ENCODE results near the gene ADCK1.
"Not testable (repeated sequence)": the region's sequence is repeated elsewhere in the genome, so short reads cannot be mapped to it uniquely, and the experiment has no call there.

The ADCK1 gene

GRCh38 chr14:77923131-77923936 is 123.4 kb downstream of the ADCK1 start:
- 82 to 85% methylated on average over 11 of the region's 11 CpGs for WGBS, 2 experiments
- Histone ChIP-seq H3K36me3 (ENCODE audit: control insufficient read depth, insufficient read depth, low read length) (no peaks in the 10 kb centered on the region), H3K9me3 (ENCODE audit: control insufficient read depth, low read length) (no peaks in the 10 kb centered on the region), H3K4me3 (ENCODE audit: insufficient read depth, low read depth, low read length) (no peak overlapping the region), H3K4me1 (ENCODE audit: control insufficient read depth, insufficient read depth, low read length) (no peaks in the 10 kb centered on the region), H3K27me3 (ENCODE audit: control insufficient read depth, insufficient read depth, low read length, poor library complexity, severe bottlenecking) (no peaks in the 10 kb centered on the region), H3K27ac (ENCODE audit: insufficient read depth, low read depth, low read length, poor library complexity, severe bottlenecking) (no peak overlapping the region)

DNA sequence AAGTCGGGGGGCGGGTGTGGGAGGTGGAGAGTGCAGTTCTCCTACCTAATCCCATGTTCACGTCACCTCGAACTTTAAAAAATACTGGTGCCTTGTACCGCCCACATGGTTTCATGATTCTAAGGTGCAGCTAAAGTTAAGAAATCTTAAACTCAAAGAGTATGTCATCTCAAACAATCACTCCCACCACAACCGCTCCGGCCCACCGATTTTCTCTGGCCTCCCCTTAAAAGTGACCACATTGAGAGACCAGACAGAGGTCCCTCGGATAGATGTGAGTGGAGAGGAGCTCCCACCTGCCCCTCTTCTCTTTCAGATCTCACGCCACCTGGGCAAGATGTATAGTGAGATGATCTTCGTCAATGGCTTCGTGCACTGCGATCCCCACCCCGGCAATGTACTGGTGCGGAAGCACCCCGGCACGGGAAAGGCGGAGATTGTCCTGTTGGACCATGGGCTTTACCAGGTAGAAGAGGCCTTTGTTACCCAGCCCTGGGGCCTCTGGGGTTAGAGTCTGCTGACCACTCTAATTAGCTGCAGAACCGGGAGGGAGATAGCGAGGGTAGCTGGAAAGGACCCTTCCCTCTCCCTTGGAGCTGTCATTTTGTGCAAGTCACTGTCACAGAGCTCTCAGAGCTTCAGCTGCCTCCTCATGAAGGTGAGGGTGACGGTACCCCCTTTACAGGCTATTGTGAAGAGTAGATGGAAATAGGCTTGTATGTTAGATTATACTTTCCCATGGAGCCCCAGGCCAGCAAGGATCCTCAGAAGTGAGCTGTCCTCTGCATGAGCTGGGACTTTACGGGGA is 124.4 kb downstream of the ADCK1 start:
- Histone ChIP-seq H3K9me3 (ENCODE audit: control insufficient read depth, low read length) (no peaks in the 10 kb centered on the region), H3K27me3 (ENCODE audit: control insufficient read depth, insufficient read depth, low read length, poor library complexity, severe bottlenecking) (no peaks in the 10 kb centered on the region), H3K36me3 (ENCODE audit: control insufficient read depth, insufficient read depth, low read length) (no peaks in the 10 kb centered on the region), H3K27ac (ENCODE audit: insufficient read depth, low read depth, low read length, poor library complexity, severe bottlenecking) (no peak overlapping the region), H3K4me3 (ENCODE audit: insufficient read depth, low read depth, low read length) (no peak overlapping the region), H3K4me1 (ENCODE audit: control insufficient read depth, insufficient read depth, low read length) (no peaks in the 10 kb centered on the region)
- WGBS, 2 experiments = 95% methylated on average over 22 of the region's 22 CpGs

- WGBS, 2 experiments = 83 to 92% methylated on average over 9 of the region's 9 CpGs
Observed at GRCh38 chr14:77926942-77927341, 127.0 kb downstream of the ADCK1 start.

GRCh38 chr14:77931441-77931840 is 131.5 kb downstream of the ADCK1 start:
- Histone ChIP-seq H3K9me3 (ENCODE audit: control insufficient read depth, low read length) (peaks cover 6% of the 10 kb centered on the region), H3K27me3 (ENCODE audit: control insufficient read depth, insufficient read depth, low read length, poor library complexity, severe bottlenecking) (no peaks in the 10 kb centered on the region), H3K27ac (ENCODE audit: insufficient read depth, low read depth, low read length, poor library complexity, severe bottlenecking) (no peak overlapping the region), H3K36me3 (ENCODE audit: control insufficient read depth, insufficient read depth, low read length) (peaks cover 15% of the 10 kb centered on the region), H3K4me3 (ENCODE audit: insufficient read depth, low read depth, low read length) (no peak overlapping the region), H3K4me1 (ENCODE audit: control insufficient read depth, insufficient read depth, low read length) (no peaks in the 10 kb centered on the region)
- WGBS, 2 experiments = 95 to 97% methylated on average over 14 of the region's 14 CpGs

More at GRCh38 chr14:77926942-77927341, 127.0 kb downstream of the ADCK1 start:
- Histone ChIP-seq H3K4me3 (ENCODE audit: insufficient read depth, low read depth, low read length) (no peak overlapping the region), H3K4me1 (ENCODE audit: control insufficient read depth, insufficient read depth, low read length) (no peaks in the 10 kb centered on the region), H3K9me3 (ENCODE audit: control insufficient read depth, low read length) (no peaks in the 10 kb centered on the region), H3K36me3 (ENCODE audit: control insufficient read depth, insufficient read depth, low read length) (no peaks in the 10 kb centered on the region), H3K27ac (ENCODE audit: insufficient read depth, low read depth, low read length, poor library complexity, severe bottlenecking) (no peak overlapping the region), H3K27me3 (ENCODE audit: control insufficient read depth, insufficient read depth, low read length, poor library complexity, severe bottlenecking) (no peaks in the 10 kb centered on the region)

DNA sequence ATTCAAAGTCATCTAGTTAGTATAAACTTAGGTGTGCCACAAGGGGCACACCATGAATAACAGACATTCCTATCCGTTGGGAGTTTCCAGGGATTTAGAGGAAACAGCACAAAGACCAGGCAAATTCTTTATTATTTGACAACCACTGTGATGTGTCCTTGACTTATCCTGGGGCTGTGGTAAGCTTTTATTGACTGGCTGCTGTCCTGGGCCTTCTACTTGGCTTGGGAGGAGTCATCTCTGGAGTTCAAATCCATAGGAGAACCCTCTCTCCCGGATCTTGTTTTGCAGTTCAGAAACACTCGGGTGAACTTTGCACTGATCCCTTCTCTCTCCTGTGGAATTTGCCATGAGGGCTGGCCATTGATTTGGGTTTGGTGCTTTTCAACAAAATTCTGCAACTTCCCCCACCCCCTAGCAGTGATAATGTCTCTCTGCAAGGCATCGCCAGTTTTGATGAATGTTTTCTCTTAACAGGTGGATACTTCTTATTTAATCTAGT is 136.3 kb downstream of the ADCK1 start:
- peaks cover 15% of the 10 kb centered on the region for H3K36me3 ChIP-seq (ENCODE audit: control insufficient read depth, insufficient read depth, low read length)
- no peaks in the 10 kb centered on the region for H3K4me1 ChIP-seq (ENCODE audit: control insufficient read depth, insufficient read depth, low read length)
- 98 to 99% methylated on average over 3 to 4 of the region's 4 CpGs for WGBS, 2 experiments
- peaks cover 6% of the 10 kb centered on the region for H3K9me3 ChIP-seq (ENCODE audit: control insufficient read depth, low read length)
- H3K27ac ChIP-seq (ENCODE audit: insufficient read depth, low read depth, low read length, poor library complexity, severe bottlenecking) = no peak overlapping the region
- H3K27me3 ChIP-seq (ENCODE audit: control insufficient read depth, insufficient read depth, low read length, poor library complexity, severe bottlenecking) = no peaks in the 10 kb centered on the region
- H3K4me3 ChIP-seq (ENCODE audit: insufficient read depth, low read depth, low read length) = no peak overlapping the region

DNA sequence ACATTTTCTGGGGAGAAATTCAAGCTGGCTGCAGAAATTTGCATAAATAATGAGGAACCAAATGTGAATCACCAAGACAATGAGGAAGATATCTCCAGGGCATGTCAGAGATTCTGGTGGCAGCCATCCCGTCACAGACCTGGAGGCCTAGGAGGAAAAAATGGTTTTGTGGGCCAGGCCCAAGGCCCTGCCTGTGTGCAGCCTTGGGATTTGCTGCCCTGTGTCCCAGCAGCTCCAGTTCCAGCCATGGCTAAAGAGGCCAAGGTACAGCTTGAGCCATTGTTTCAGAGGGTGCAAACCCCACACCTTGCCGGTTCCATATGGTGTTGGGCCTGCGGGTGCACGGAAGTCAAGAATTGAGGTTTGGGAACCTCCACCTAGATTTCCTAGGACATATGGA is 147.5 kb downstream of the ADCK1 start:
- 68 to 73% methylated on average over 4 of the region's 4 CpGs for WGBS, 2 experiments
- Histone ChIP-seq H3K9me3 (ENCODE audit: control insufficient read depth, low read length) (no peaks in the 10 kb centered on the region), H3K4me1 (ENCODE audit: control insufficient read depth, insufficient read depth, low read length) (no peaks in the 10 kb centered on the region), H3K4me3 (ENCODE audit: insufficient read depth, low read depth, low read length) (no peak overlapping the region), H3K36me3 (ENCODE audit: control insufficient read depth, insufficient read depth, low read length) (no peaks in the 10 kb centered on the region), H3K27me3 (ENCODE audit: control insufficient read depth, insufficient read depth, low read length, poor library complexity, severe bottlenecking) (no peaks in the 10 kb centered on the region), H3K27ac (ENCODE audit: insufficient read depth, low read depth, low read length, poor library complexity, severe bottlenecking) (no peak overlapping the region)

- Histone ChIP-seq H3K27me3 (ENCODE audit: control insufficient read depth, insufficient read depth, low read length, poor library complexity, severe bottlenecking) (no peaks in the 10 kb centered on the region), H3K9me3 (ENCODE audit: control insufficient read depth, low read length) (no peaks in the 10 kb centered on the region), H3K36me3 (ENCODE audit: control insufficient read depth, insufficient read depth, low read length) (no peaks in the 10 kb centered on the region), H3K4me1 (ENCODE audit: control insufficient read depth, insufficient read depth, low read length) (no peaks in the 10 kb centered on the region), H3K27ac (ENCODE audit: insufficient read depth, low read depth, low read length, poor library complexity, severe bottlenecking) (no peak overlapping the region), H3K4me3 (ENCODE audit: insufficient read depth, low read depth, low read length) (no peak overlapping the region)
- WGBS, 2 experiments = 94% methylated on average over 3 of the region's 5 CpGs
Observed at GRCh38 chr14:77950371-77951063, 150.6 kb downstream of the ADCK1 start.

GRCh38 chr14:77955816-77956484 is 156.0 kb downstream of the ADCK1 start:
- no peaks in the 10 kb centered on the region for H3K4me1 ChIP-seq (ENCODE audit: control insufficient read depth, insufficient read depth, low read length)
- no peaks in the 10 kb centered on the region for H3K36me3 ChIP-seq (ENCODE audit: control insufficient read depth, insufficient read depth, low read length)
- H3K27me3 ChIP-seq (ENCODE audit: control insufficient read depth, insufficient read depth, low read length, poor library complexity, severe bottlenecking) = no peaks in the 10 kb centered on the region
- no peak overlapping the region for H3K4me3 ChIP-seq (ENCODE audit: insufficient read depth, low read depth, low read length)
- H3K9me3 ChIP-seq (ENCODE audit: control insufficient read depth, low read length) = no peaks in the 10 kb centered on the region
- H3K27ac ChIP-seq (ENCODE audit: insufficient read depth, low read depth, low read length, poor library complexity, severe bottlenecking) = no peak overlapping the region
- 78 to 79% methylated on average over 12 to 13 of the region's 13 CpGs for WGBS, 2 experiments

DNA sequence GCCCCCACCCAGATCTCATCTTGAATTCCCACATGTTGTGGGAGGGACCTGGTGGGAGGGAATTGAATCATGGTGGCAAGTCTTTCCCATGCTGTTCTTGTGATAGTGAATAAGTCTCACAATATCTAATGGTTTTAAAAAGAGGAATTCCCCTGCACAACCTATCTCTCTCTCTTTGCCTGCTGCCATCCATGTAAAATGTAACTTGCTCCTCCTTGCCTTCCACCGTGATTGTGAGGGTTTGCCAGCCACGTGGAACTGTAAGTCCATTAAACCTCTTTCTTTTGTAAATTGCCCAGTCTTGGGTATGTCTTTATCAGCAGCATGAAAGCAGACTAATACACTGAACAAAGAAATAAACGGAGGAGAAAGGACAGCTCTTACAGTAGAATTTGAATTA is 159.8 kb downstream of the ADCK1 start:
- not testable (repeated sequence) for H3K4me1 ChIP-seq (ENCODE audit: control insufficient read depth, insufficient read depth, low read length); H3K4me3 ChIP-seq (ENCODE audit: insufficient read depth, low read depth, low read length); H3K36me3 ChIP-seq (ENCODE audit: control insufficient read depth, insufficient read depth, low read length); H3K27me3 ChIP-seq (ENCODE audit: control insufficient read depth, insufficient read depth, low read length, poor library complexity, severe bottlenecking); H3K27ac ChIP-seq (ENCODE audit: insufficient read depth, low read depth, low read length, poor library complexity, severe bottlenecking); H3K9me3 ChIP-seq (ENCODE audit: control insufficient read depth, low read length)
- WGBS, 2 experiments = 52 to 53% methylated on average over 2 to 3 of the region's 3 CpGs

All from ectodermal cell (in vitro differentiated cells).